Loucy (cell line): ENCODE data around the gene NOS3.

Source experiments
- EZH2phosphoT487 ChIP-seq: fragments of 200-600 bp; IDR thresholded peaks from 2 replicates; pipeline ENCODE4 v1.6.1; 2018; ENCODE audit warnings: antibody characterized with exemption, mild to moderate bottlenecking, moderate library complexity, borderline replicate concordance
- TF ChIP-seq, protein P1 (sequence below): fragments of 200-600 bp; sonication (generic); conservative IDR thresholded peaks from 2 replicates; pipeline ENCODE4 v1.5.1; 2014; ENCODE audit warnings: mild to moderate bottlenecking, antibody characterized with exemption, low read length

DNA sequence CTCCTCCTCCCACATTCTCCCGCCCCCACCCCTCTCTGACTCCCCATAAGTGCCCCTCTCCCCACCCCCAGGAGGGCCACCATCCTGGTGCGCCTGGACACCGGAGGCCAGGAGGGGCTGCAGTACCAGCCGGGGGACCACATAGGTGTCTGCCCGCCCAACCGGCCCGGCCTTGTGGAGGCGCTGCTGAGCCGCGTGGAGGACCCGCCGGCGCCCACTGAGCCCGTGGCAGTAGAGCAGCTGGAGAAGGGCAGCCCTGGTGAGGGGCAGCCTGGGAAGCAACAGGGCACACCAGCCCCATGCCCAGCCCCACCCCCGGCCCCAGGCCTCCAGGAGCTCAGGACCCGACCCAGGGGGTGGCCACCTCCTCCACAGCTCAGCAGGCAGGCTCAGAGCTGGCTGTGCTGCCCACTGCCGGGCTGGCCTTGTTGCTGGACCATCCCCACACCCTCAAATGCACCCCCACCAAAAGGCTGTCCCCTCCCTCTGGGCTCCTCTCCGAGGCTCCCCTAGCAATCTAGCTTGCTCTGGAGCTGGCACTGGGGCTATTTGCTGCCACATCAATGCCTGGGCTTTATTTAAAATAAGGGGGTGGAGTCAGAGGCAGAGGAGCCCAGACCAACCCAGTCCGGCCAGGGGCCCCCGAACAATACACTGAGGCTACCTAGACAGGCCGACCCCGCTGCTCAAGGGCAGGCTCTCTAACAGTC, 18.7 kb downstream of the NOS3 start:
- TF ChIP-seq, protein P1, sequence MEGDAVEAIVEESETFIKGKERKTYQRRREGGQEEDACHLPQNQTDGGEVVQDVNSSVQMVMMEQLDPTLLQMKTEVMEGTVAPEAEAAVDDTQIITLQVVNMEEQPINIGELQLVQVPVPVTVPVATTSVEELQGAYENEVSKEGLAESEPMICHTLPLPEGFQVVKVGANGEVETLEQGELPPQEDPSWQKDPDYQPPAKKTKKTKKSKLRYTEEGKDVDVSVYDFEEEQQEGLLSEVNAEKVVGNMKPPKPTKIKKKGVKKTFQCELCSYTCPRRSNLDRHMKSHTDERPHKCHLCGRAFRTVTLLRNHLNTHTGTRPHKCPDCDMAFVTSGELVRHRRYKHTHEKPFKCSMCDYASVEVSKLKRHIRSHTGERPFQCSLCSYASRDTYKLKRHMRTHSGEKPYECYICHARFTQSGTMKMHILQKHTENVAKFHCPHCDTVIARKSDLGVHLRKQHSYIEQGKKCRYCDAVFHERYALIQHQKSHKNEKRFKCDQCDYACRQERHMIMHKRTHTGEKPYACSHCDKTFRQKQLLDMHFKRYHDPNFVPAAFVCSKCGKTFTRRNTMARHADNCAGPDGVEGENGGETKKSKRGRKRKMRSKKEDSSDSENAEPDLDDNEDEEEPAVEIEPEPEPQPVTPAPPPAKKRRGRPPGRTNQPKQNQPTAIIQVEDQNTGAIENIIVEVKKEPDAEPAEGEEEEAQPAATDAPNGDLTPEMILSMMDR: no peak
- no peak for TF ChIP-seq EZH2phosphoT487
